Brain microvascular endothelial cell (primary cell): ENCODE results near the gene TMEM135.
A peak's percentile ranks its signal among the peaks of the same experiment; 100 is the strongest.
"Not testable (repeated sequence)": the region's sequence is repeated elsewhere in the genome, so short reads cannot be mapped to it uniquely, and the experiment has no call there.

Experiments used
- DNase-seq: peaks from one replicate; pipeline ENCODE4 v3.0.0-alpha.2; 2020
- H3K27ac ChIP-seq: fragments of 250-450 bp; sonication (Bioruptor Pico); 2 replicates; pipeline ENCODE4 v1.5.1; 2020; ENCODE audit warnings: mild to moderate bottlenecking, moderate library complexity
- H3K27me3 ChIP-seq: fragments of 250-450 bp; sonication (Bioruptor Pico); replicated peaks from 2 replicates; pipeline ENCODE4 v1.5.1; 2020; ENCODE audit warnings: mild to moderate bottlenecking
- H3K36me3 ChIP-seq: fragments of 250-450 bp; sonication (Bioruptor Pico); replicated peaks from 2 replicates; pipeline ENCODE4 v1.5.1; 2020; ENCODE audit warnings: mild to moderate bottlenecking
- H3K4me3 ChIP-seq: 2 replicates; pipeline ENCODE4 v1.5.1; 2011; ENCODE audit warnings: low read depth, mild to moderate bottlenecking, control low read depth, low read length, moderate library complexity
- CTCF ChIP-seq: IDR thresholded peaks from 2 replicates; pipeline ENCODE4 v1.5.1; 2011; ENCODE audit warnings: low read depth, mild to moderate bottlenecking, moderate library complexity, low read length, control low read depth, inconsistent platforms; ENCODE audit errors: missing control alignments
- in situ Hi-C: cut with HindIII; loops from 2 replicates; pipeline ENCODE4 v1.10.0; 2017; ENCODE audit warnings: low sequenced_read_pairs, low pct_ligation_motif_present

TMEM135 gene

GRCh38 chr11:87266751-87267150 is 229.0 kb downstream of the TMEM135 start:
- Histone ChIP-seq H3K27ac (no peak overlapping the region), H3K4me3 (no peak overlapping the region), H3K27me3 (no peaks in the 10 kb centered on the region), H3K36me3 (no peaks in the 10 kb centered on the region)
- DNase-seq = no peak
- in situ Hi-C loops = no loop called here
- no peak for TF ChIP-seq CTCF

GRCh38 chr11:87271951-87272350 is 234.2 kb downstream of the TMEM135 start:
- DNase-seq, in situ Hi-C loops, H3K27me3 ChIP-seq, H3K27ac ChIP-seq, H3K4me3 ChIP-seq, H3K36me3 ChIP-seq: not testable (repeated sequence)

GRCh38 chr11:87275176-87275575 is 237.4 kb downstream of the TMEM135 start:
- no peak for TF ChIP-seq CTCF
- Histone ChIP-seq H3K36me3 (no peaks in the 10 kb centered on the region), H3K27ac (no peak overlapping the region), H3K27me3 (no peaks in the 10 kb centered on the region), H3K4me3 (no peak overlapping the region)
- DNase-seq = no peak
- in situ Hi-C loops = loop anchor here (25.0 kb wide), 1 partner anchor 338 kb away; no protein-coding TSS in a partner anchor

- Histone ChIP-seq H3K27me3 (no peaks in the 10 kb centered on the region), H3K27ac (no peak overlapping the region), H3K36me3 (no peaks in the 10 kb centered on the region), H3K4me3 (no peak overlapping the region)
- DNase-seq = no peak
- TF ChIP-seq CTCF = no peak
- in situ Hi-C loops = loop anchor here (25.0 kb wide), 1 partner anchor 343 kb away; no protein-coding TSS in a partner anchor
Observed at GRCh38 chr11:87280143-87280542, 242.4 kb downstream of the TMEM135 start.

GRCh38 chr11:87281496-87281895 is 243.8 kb downstream of the TMEM135 start:
- H3K36me3 ChIP-seq = no peaks in the 10 kb centered on the region
- TF ChIP-seq CTCF = peak; percentile 32
- in situ Hi-C loops = loop anchor here (25.0 kb wide), 1 partner anchor 344 kb away; no protein-coding TSS in a partner anchor
- DNase-seq = peak; percentile 59
- H3K27me3 ChIP-seq = no peaks in the 10 kb centered on the region
- H3K27ac ChIP-seq = no peak overlapping the region
- no peak overlapping the region for H3K4me3 ChIP-seq

- in situ Hi-C loops = loop anchor here (25.0 kb wide), 1 partner anchor 347 kb away; no protein-coding TSS in a partner anchor
- Histone ChIP-seq H3K4me3 (no peak overlapping the region), H3K36me3 (no peaks in the 10 kb centered on the region), H3K27me3 (no peaks in the 10 kb centered on the region), H3K27ac (no peak overlapping the region)
- no peak for TF ChIP-seq CTCF
- no peak for DNase-seq
Observed at GRCh38 chr11:87284306-87284705, 246.6 kb downstream of the TMEM135 start.

GRCh38 chr11:87285674-87286073 is 247.9 kb downstream of the TMEM135 start:
- in situ Hi-C loops = loop anchor here (25.0 kb wide), 1 partner anchor 348 kb away; no protein-coding TSS in a partner anchor

More at GRCh38 chr11:87285674-87286073, 247.9 kb downstream of the TMEM135 start:
- not testable (repeated sequence) for H3K27me3 ChIP-seq, H3K27ac ChIP-seq, H3K4me3 ChIP-seq, DNase-seq, H3K36me3 ChIP-seq
